Mucosa of stomach (tissue), 1 donor: Measurements from ENCODE around the gene MASP2.
"Not testable (repeated sequence)": the region's sequence is repeated elsewhere in the genome, so short reads cannot be mapped to it uniquely, and the experiment has no call there.

ENCODE experiments used
- H3K27me3 ChIP-seq: one replicate; pipeline ENCODE4 v1.7.0; 2013; ENCODE audit warnings: mild to moderate bottlenecking, low read length; ENCODE audit not compliant: control insufficient read depth, insufficient read depth
- H3K36me3 ChIP-seq: one replicate; pipeline ENCODE4 v1.7.0; 2013; ENCODE audit warnings: low read length; ENCODE audit not compliant: control insufficient read depth, insufficient read depth
- H3K4me1 ChIP-seq: one replicate; pipeline ENCODE4 v1.7.0; 2013; ENCODE audit warnings: mild to moderate bottlenecking, low read length; ENCODE audit not compliant: control insufficient read depth, insufficient read depth
- H3K4me3 ChIP-seq: one replicate; pipeline ENCODE4 v1.7.0; 2013; ENCODE audit warnings: low read length
- H3K9ac ChIP-seq: one replicate; pipeline ENCODE4 v1.7.0; 2013; ENCODE audit warnings: mild to moderate bottlenecking, low read length, moderate library complexity
- H3K9me3 ChIP-seq: one replicate; pipeline ENCODE4 v1.7.0; 2013; ENCODE audit warnings: mild to moderate bottlenecking, low read length, moderate library complexity; ENCODE audit not compliant: control insufficient read depth
- donor health status: Pancreatic carcinoma.

Gene MASP2

GRCh38 chr1:11064942-11065341 is 17.9 kb upstream of the MASP2 start:
- Histone ChIP-seq H3K36me3 (peaks cover 19% of the 10 kb centered on the region), H3K27me3 (no peaks in the 10 kb centered on the region), H3K4me1 (peaks cover 9% of the 10 kb centered on the region), H3K9ac (no peak overlapping the region), H3K9me3 (no peaks in the 10 kb centered on the region), H3K4me3 (no peak overlapping the region)

- peaks cover 13% of the 10 kb centered on the region for H3K4me1 ChIP-seq
- not testable (repeated sequence) for H3K27me3 ChIP-seq, H3K4me3 ChIP-seq, H3K9me3 ChIP-seq, H3K9ac ChIP-seq
- peaks cover 12% of the 10 kb centered on the region for H3K36me3 ChIP-seq
Observed at GRCh38 chr1:11063937-11064537, 17.0 kb upstream of the MASP2 start.

- no peaks in the 10 kb centered on the region for H3K27me3 ChIP-seq
- peaks cover 19% of the 10 kb centered on the region for H3K4me1 ChIP-seq
- H3K9ac ChIP-seq: no peak overlapping the region
- H3K4me3 ChIP-seq: no peak overlapping the region
- peaks cover 2% of the 10 kb centered on the region for H3K36me3 ChIP-seq
- H3K9me3 ChIP-seq: no peaks in the 10 kb centered on the region
Observed at GRCh38 chr1:11062965-11063401, 15.9 kb upstream of the MASP2 start.

- H3K9me3 ChIP-seq: no peaks in the 10 kb centered on the region
- no peak overlapping the region for H3K9ac ChIP-seq
- H3K4me1 ChIP-seq: peaks cover 19% of the 10 kb centered on the region
- no peaks in the 10 kb centered on the region for H3K36me3 ChIP-seq
- no peak overlapping the region for H3K4me3 ChIP-seq
- no peaks in the 10 kb centered on the region for H3K27me3 ChIP-seq
Observed at GRCh38 chr1:11061652-11062365, 14.8 kb upstream of the MASP2 start.

- peak within 1 kb of the TSS; percentile 54 for H3K4me3 ChIP-seq
- H3K27me3 ChIP-seq: no peaks in the 10 kb centered on the region
- no peaks in the 10 kb centered on the region for H3K9me3 ChIP-seq
- peaks cover 19% of the 10 kb centered on the region for H3K4me1 ChIP-seq
- peak within 1 kb of the TSS; percentile 64 for H3K9ac ChIP-seq
- no peaks in the 10 kb centered on the region for H3K36me3 ChIP-seq
Observed at GRCh38 chr1:11059968-11060830, 13.2 kb upstream of the MASP2 start, which contains the start of gene SRM. TSS of gene SRM (minus strand) at chr1:11060018. CDS start at chr1:11059943, 75 bp downstream.

- peaks cover 19% of the 10 kb centered on the region for H3K4me1 ChIP-seq
- no peaks in the 10 kb centered on the region for H3K27me3 ChIP-seq
- peak overlapping the region; percentile 17 for H3K4me3 ChIP-seq
- H3K36me3 ChIP-seq: no peaks in the 10 kb centered on the region
- H3K9ac ChIP-seq: peak overlapping the region; percentile 64
- no peaks in the 10 kb centered on the region for H3K9me3 ChIP-seq
Observed at GRCh38 chr1:11059155-11059967, 12.3 kb upstream of the MASP2 start.

- Histone ChIP-seq H3K4me1 (peaks cover 19% of the 10 kb centered on the region), H3K9ac (peak overlapping the region; percentile 64), H3K36me3 (no peaks in the 10 kb centered on the region), H3K27me3 (no peaks in the 10 kb centered on the region), H3K4me3 (peak overlapping the region; percentile 17), H3K9me3 (no peaks in the 10 kb centered on the region)
Observed at GRCh38 chr1:11058595-11059154, 11.6 kb upstream of the MASP2 start.

- no peaks in the 10 kb centered on the region for H3K9me3 ChIP-seq
- H3K4me3 ChIP-seq: no peak overlapping the region
Observed at GRCh38 chr1:11058026-11058425, 11.0 kb upstream of the MASP2 start.

GRCh38 chr1:11057477-11057876 is 10.4 kb upstream of the MASP2 start:
- peaks cover 22% of the 10 kb centered on the region for H3K4me1 ChIP-seq
- H3K4me3 ChIP-seq: no peak overlapping the region
- H3K36me3 ChIP-seq: no peaks in the 10 kb centered on the region

More at GRCh38 chr1:11058026-11058425, 11.0 kb upstream of the MASP2 start:
- H3K27me3 ChIP-seq: no peaks in the 10 kb centered on the region
- H3K4me1 ChIP-seq: peaks cover 21% of the 10 kb centered on the region
- H3K9ac ChIP-seq: no peak overlapping the region
- no peaks in the 10 kb centered on the region for H3K36me3 ChIP-seq

GRCh38 chr1:11056504-11056903 is 9.5 kb upstream of the MASP2 start:
- Histone ChIP-seq H3K27me3 (peaks cover 4% of the 10 kb centered on the region), H3K36me3 (no peaks in the 10 kb centered on the region), H3K4me3 (no peak overlapping the region), H3K9ac (no peak overlapping the region), H3K9me3 (no peaks in the 10 kb centered on the region), H3K4me1 (peaks cover 22% of the 10 kb centered on the region)

More at GRCh38 chr1:11057477-11057876, 10.4 kb upstream of the MASP2 start:
- no peak overlapping the region for H3K9ac ChIP-seq
- no peaks in the 10 kb centered on the region for H3K27me3 ChIP-seq
- H3K9me3 ChIP-seq: no peaks in the 10 kb centered on the region

- no peaks in the 10 kb centered on the region for H3K36me3 ChIP-seq
- peaks cover 14% of the 10 kb centered on the region for H3K4me1 ChIP-seq
- no peak overlapping the region for H3K4me3 ChIP-seq
- H3K27me3 ChIP-seq: peaks cover 4% of the 10 kb centered on the region
- H3K9me3 ChIP-seq: no peaks in the 10 kb centered on the region
- H3K9ac ChIP-seq: no peak overlapping the region
Observed at GRCh38 chr1:11055676-11056075, 8.6 kb upstream of the MASP2 start.
